ENCODE data around the gene B3GNT7. TPM values are rescaled to one million over a fixed set of nuclear protein-coding genes. Genes with fewer than 3 reads are reported as not detected.

The B3GNT7 gene
- polyA plus RNA-seq, 1 experiment: 0.15 TPM

DNA sequence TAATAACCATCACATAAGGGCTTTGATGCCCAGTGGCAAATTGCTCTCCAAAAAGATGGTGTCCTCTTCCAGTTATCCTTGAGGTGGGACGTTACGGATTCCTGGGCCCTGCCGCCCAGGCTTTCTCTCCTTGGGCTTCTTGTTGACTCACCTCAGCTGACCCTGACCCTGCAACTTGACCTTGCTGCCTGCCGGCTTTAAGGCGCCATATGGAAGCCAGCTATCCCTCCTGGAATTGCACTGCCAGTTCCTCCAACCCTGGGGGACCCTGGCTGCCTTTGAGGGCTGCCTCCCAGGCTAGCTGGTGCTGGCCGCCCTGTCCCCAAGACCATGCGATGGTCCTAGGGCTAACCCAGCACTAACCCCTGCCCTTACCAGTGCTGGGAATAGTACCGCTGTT is 28.3 kb upstream of the B3GNT7 start:
- TF ChIP-seq CTCF (IDR thresholded peaks at IDR 0.05; ENCODE audit: insufficient read depth, low read depth, low read length): no peak
- H3K36me3 ChIP-seq (ENCODE audit: control insufficient read depth, insufficient read depth, low read length): peaks cover 8% of the 10 kb centered on the region
- ChIA-PET POLR2A (no interaction called here), CTCF (no interaction called here)
- H3K27me3 ChIP-seq (ENCODE audit: control insufficient read depth, insufficient read depth, low read length): no peaks in the 10 kb centered on the region
- H3K4me3 ChIP-seq (ENCODE audit: low read depth, low read length): no peak overlapping the region
- DNase-seq (ENCODE audit: low read depth): no peak

DNA sequence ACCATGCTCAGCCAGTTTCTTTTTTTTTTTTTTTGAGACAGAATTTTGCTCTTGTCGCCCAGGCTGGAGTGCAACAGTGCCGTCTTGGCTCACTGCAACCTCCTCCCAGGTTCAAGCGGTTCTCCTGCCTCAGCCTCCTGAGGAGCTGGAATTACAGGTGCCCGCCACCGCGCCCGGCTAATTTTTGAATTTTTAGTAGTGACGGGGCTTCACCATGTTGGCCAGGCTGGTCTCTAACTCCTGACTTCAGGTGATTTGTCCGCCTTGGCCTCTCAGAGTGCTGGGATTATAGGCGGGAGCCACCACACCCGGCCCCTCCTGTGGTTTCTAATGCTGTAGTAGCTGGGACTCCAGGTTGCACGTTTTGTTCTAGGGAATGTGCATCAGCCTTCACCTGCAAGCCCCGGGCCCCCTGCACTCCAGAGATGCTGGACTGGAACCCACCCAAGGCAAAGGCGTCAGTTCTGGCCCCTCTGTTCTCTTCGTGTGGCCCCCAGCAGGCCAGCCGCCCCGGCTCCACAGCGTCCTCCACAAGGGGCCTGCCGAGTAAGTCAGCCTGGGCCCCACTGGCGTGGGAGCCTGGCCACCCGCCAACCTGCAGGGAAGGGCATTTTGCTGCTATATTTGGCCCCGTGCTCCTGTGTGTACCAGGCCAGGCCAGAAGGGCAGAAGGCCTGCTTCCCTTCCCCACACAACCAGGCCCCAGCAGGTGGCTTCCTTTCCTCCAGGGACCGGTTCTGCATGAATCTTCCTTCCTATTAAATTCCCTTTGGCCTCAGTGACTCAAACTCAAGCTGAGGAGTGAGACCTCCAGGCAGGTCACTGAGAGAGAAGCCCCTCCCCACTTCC is 25.7 kb upstream of the B3GNT7 start:
- ChIA-PET CTCF (no interaction called here), POLR2A (no interaction called here)
- Histone ChIP-seq H3K36me3 (ENCODE audit: control insufficient read depth, insufficient read depth, low read length) (peaks cover 9% of the 10 kb centered on the region), H3K27me3 (ENCODE audit: control insufficient read depth, insufficient read depth, low read length) (no peaks in the 10 kb centered on the region), H3K4me3 (ENCODE audit: low read depth, low read length) (no peak overlapping the region)
- DNase-seq (ENCODE audit: low read depth): no peak
- no peak for TF ChIP-seq CTCF (IDR thresholded peaks at IDR 0.05; ENCODE audit: insufficient read depth, low read depth, low read length)

DNA sequence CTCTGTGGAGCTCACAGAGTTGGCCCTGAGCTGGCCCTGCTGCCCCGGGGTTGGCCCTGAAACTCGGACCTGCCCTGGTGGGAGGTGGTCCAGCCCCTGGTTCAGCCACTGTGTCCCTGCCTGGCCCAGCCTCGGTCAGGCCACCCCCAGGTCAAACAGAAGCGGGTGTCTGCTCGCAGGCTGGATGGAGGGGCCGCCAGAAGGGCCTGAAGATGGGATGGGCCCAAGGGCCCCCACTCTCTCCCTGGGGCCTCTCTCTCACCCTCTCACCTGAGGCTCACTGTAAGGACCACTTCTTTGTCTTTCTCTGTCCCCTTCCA is 25.1 kb upstream of the B3GNT7 start:
- peaks cover 9% of the 10 kb centered on the region for H3K36me3 ChIP-seq (ENCODE audit: control insufficient read depth, insufficient read depth, low read length)
- no peak overlapping the region for H3K4me3 ChIP-seq (ENCODE audit: low read depth, low read length)
- no peaks in the 10 kb centered on the region for H3K27me3 ChIP-seq (ENCODE audit: control insufficient read depth, insufficient read depth, low read length)
- ChIA-PET CTCF (no interaction called here), POLR2A (no interaction called here)
- no peak for TF ChIP-seq CTCF (IDR thresholded peaks at IDR 0.05; ENCODE audit: insufficient read depth, low read depth, low read length)
- DNase-seq (ENCODE audit: low read depth): no peak

- ChIA-PET POLR2A (no interaction called here), CTCF (no interaction called here)
- Histone ChIP-seq H3K27me3 (ENCODE audit: control insufficient read depth, insufficient read depth, low read length) (no peaks in the 10 kb centered on the region), H3K4me3 (ENCODE audit: low read depth, low read length) (no peak overlapping the region), H3K36me3 (ENCODE audit: control insufficient read depth, insufficient read depth, low read length) (peaks cover 9% of the 10 kb centered on the region)
- no peak for TF ChIP-seq CTCF (IDR thresholded peaks at IDR 0.05; ENCODE audit: insufficient read depth, low read depth, low read length)
- no peak for DNase-seq (ENCODE audit: low read depth)
Observed at GRCh38 chr2:231370749-231371429, 24.6 kb upstream of the B3GNT7 start.

- no peak for TF ChIP-seq CTCF (IDR thresholded peaks at IDR 0.05; ENCODE audit: insufficient read depth, low read depth, low read length)
- no peak for DNase-seq (ENCODE audit: low read depth)
- CTCF ChIA-PET: interaction anchor here (1.0 kb wide), 1 partner anchor 34 kb away, joined by 3 read pairs; no protein-coding TSS in a partner anchor
- H3K4me3 ChIP-seq (ENCODE audit: low read depth, low read length): no peak overlapping the region
- POLR2A ChIA-PET: no interaction called here
- peaks cover 9% of the 10 kb centered on the region for H3K36me3 ChIP-seq (ENCODE audit: control insufficient read depth, insufficient read depth, low read length)
- H3K27me3 ChIP-seq (ENCODE audit: control insufficient read depth, insufficient read depth, low read length): no peaks in the 10 kb centered on the region
Observed at GRCh38 chr2:231371430-231372054, 24.0 kb upstream of the B3GNT7 start.
